Endothelial cell (in vitro differentiated cells): ENCODE results near the gene BTN3A1. TPM values are rescaled to one million over a fixed set of nuclear protein-coding genes. Genes with fewer than 3 reads are reported as not detected.

Source experiments
- DNase-seq: peaks from one replicate; pipeline ENCODE4 v3.0.0; 2021; ENCODE audit warnings: low spot score
- H3K27ac Mint-ChIP-seq: one replicate; pipeline ENCODE4 v1.8.0; 2021; ENCODE audit warnings: mixed read lengths, inconsistent platforms; ENCODE audit not compliant: unreplicated experiment
- H3K27me3 Mint-ChIP-seq: one replicate; pipeline ENCODE4 v1.8.0; 2021; ENCODE audit warnings: mild to moderate bottlenecking, moderate library complexity, mixed read lengths, inconsistent platforms; ENCODE audit not compliant: unreplicated experiment
- H3K36me3 Mint-ChIP-seq: one replicate; pipeline ENCODE4 v1.8.0; 2021; ENCODE audit warnings: mild to moderate bottlenecking, low read depth, mixed read lengths, inconsistent platforms; ENCODE audit not compliant: unreplicated experiment
- H3K4me1 Mint-ChIP-seq: one replicate; pipeline ENCODE4 v1.8.0; 2021; ENCODE audit warnings: mild to moderate bottlenecking, mixed read lengths, inconsistent platforms; ENCODE audit not compliant: unreplicated experiment
- H3K4me3 Mint-ChIP-seq: one replicate; pipeline ENCODE4 v1.8.0; 2021; ENCODE audit warnings: mild to moderate bottlenecking, mixed read lengths, inconsistent platforms; ENCODE audit not compliant: unreplicated experiment
- H3K9me3 Mint-ChIP-seq: one replicate; pipeline ENCODE4 v1.8.0; 2021; ENCODE audit warnings: mixed read lengths, inconsistent platforms; ENCODE audit not compliant: unreplicated experiment
- CTCF ChIP-seq: fragments of 200-600 bp; sonication (generic); IDR thresholded peaks from one replicate; pipeline ENCODE4 v1.5.0; 2021; ENCODE audit warnings: antibody characterized with exemption; ENCODE audit not compliant: unreplicated experiment
- total RNA-seq: library from RNA; stranded (reverse); fragmentation: NEBNext Ultra II Directional; extraction: Animal tissue kit (Norgen Biotek cat#: 25700); gene quantifications from one replicate; pipeline ENCODE4 v1.2.1, GENCODE V29; 2021; ENCODE audit not compliant: unreplicated experiment

The BTN3A1 gene
- total RNA-seq, 1 donor from 2014 or later: 7.1 TPM

GRCh38 chr6:26445934-26446667, 44.0 kb downstream of the BTN3A1 start:
- H3K4me1 Mint-ChIP-seq: peaks cover 49% of the 10 kb centered on the region
- H3K9me3 Mint-ChIP-seq: no peaks in the 10 kb centered on the region
- no peak for DNase-seq
- peaks cover 3% of the 10 kb centered on the region for H3K36me3 Mint-ChIP-seq
- peaks cover 7% of the 10 kb centered on the region for H3K27me3 Mint-ChIP-seq
- H3K27ac Mint-ChIP-seq: no peak overlapping the region
- no peak for TF ChIP-seq CTCF
- H3K4me3 Mint-ChIP-seq: no peak overlapping the region

- DNase-seq: no peak
- H3K9me3 Mint-ChIP-seq: no peaks in the 10 kb centered on the region
These were observed 45.2 kb downstream of the BTN3A1 start for GRCh38 chr6:26447257-26447656.

GRCh38 chr6:26450240-26450639, 48.2 kb downstream of the BTN3A1 start:
- no peaks in the 10 kb centered on the region for H3K36me3 Mint-ChIP-seq
- H3K4me3 Mint-ChIP-seq: peak overlapping the region; percentile 29
- H3K9me3 Mint-ChIP-seq: no peaks in the 10 kb centered on the region
- peaks cover 4% of the 10 kb centered on the region for H3K27me3 Mint-ChIP-seq
- peaks cover 58% of the 10 kb centered on the region for H3K4me1 Mint-ChIP-seq
- DNase-seq: no peak
- no peak for TF ChIP-seq CTCF
- H3K27ac Mint-ChIP-seq: no peak overlapping the region

More at GRCh38 chr6:26447257-26447656, 45.2 kb downstream of the BTN3A1 start:
- TF ChIP-seq CTCF: no peak
- no peak overlapping the region for H3K27ac Mint-ChIP-seq
- peaks cover 57% of the 10 kb centered on the region for H3K4me1 Mint-ChIP-seq
- peaks cover 7% of the 10 kb centered on the region for H3K27me3 Mint-ChIP-seq
- no peak overlapping the region for H3K4me3 Mint-ChIP-seq
- H3K36me3 Mint-ChIP-seq: peaks cover 3% of the 10 kb centered on the region

- Mint-ChIP-seq H3K4me1 (peaks cover 71% of the 10 kb centered on the region), H3K9me3 (no peaks in the 10 kb centered on the region), H3K27me3 (peaks cover 4% of the 10 kb centered on the region), H3K27ac (no peak overlapping the region), H3K4me3 (no peak overlapping the region), H3K36me3 (peaks cover under 1% of the 10 kb centered on the region)
- DNase-seq: no peak
- TF ChIP-seq CTCF: no peak
These were observed 50.7 kb downstream of the BTN3A1 start for GRCh38 chr6:26452631-26453235.

- TF ChIP-seq CTCF: no peak
- Mint-ChIP-seq H3K9me3 (no peaks in the 10 kb centered on the region), H3K27ac (no peak overlapping the region), H3K4me3 (no peak overlapping the region), H3K27me3 (peaks cover 4% of the 10 kb centered on the region), H3K36me3 (peaks cover 7% of the 10 kb centered on the region), H3K4me1 (peaks cover 71% of the 10 kb centered on the region)
- no peak for DNase-seq
These were observed 52.6 kb downstream of the BTN3A1 start for GRCh38 chr6:26454631-26455030.
